ENCODE measurements around the gene DAGLA. TPM values are rescaled to one million over a fixed set of nuclear protein-coding genes. Genes with fewer than 3 reads are reported as not detected.
A peak's percentile ranks its signal among the peaks of the same experiment; 100 is the strongest.

Gene DAGLA
- total RNA-seq, 1 donor from 2014 or later = 21.0 TPM

GRCh38 chr11:61791737-61792309, 111.6 kb downstream of the DAGLA start:
- TF ChIP-seq CTCF (conservative IDR thresholded peaks at IDR 0.05) = no peak
- Mint-ChIP-seq H3K27me3 (ENCODE audit: low read depth) (peaks cover 3% of the 10 kb centered on the region), H3K36me3 (ENCODE audit: low read depth) (peaks cover 10% of the 10 kb centered on the region), H3K9me3 (no peaks in the 10 kb centered on the region), H3K4me1 (peaks cover 31% of the 10 kb centered on the region), H3K4me3 (peak overlapping the region; percentile 96), H3K27ac (ENCODE audit: unreplicated experiment) (peak overlapping the region; percentile 100)
- DNase-seq (ENCODE audit: low read depth, low spot score) = peak; percentile 70

- Mint-ChIP-seq H3K4me1 (peaks cover 38% of the 10 kb centered on the region), H3K9me3 (no peaks in the 10 kb centered on the region), H3K36me3 (ENCODE audit: low read depth) (peaks cover 14% of the 10 kb centered on the region), H3K4me3 (peak within 1 kb of the TSS; percentile 96), H3K27ac (ENCODE audit: unreplicated experiment) (peak within 1 kb of the TSS; percentile 100), H3K27me3 (ENCODE audit: low read depth) (peaks cover 3% of the 10 kb centered on the region)
- DNase-seq (ENCODE audit: low read depth, low spot score) = peak; percentile 86
- peak; percentile 24 for TF ChIP-seq CTCF (conservative IDR thresholded peaks at IDR 0.05)
Measured at GRCh38 chr11:61792310-61793082, 112.3 kb downstream of the DAGLA start, which contains the start of the genes FEN1 and TMEM258. Gene FEN1 (plus strand): TSS chr11:61792911. CDS start chr11:61795362, 2,451 bp downstream. Gene TMEM258 (minus strand): TSS chr11:61792599. CDS start chr11:61792558, 41 bp downstream.

- TF ChIP-seq CTCF (conservative IDR thresholded peaks at IDR 0.05) = no peak
- Mint-ChIP-seq H3K4me1 (peaks cover 41% of the 10 kb centered on the region), H3K4me3 (peak overlapping the region; percentile 96), H3K27me3 (ENCODE audit: low read depth) (peaks cover 3% of the 10 kb centered on the region), H3K9me3 (no peaks in the 10 kb centered on the region), H3K27ac (ENCODE audit: unreplicated experiment) (peak overlapping the region; percentile 100), H3K36me3 (ENCODE audit: low read depth) (peaks cover 14% of the 10 kb centered on the region)
- DNase-seq (ENCODE audit: low read depth, low spot score) = no peak
Measured at GRCh38 chr11:61793083-61793828, 113.1 kb downstream of the DAGLA start.

- DNase-seq (ENCODE audit: low read depth, low spot score) = no peak
- Mint-ChIP-seq H3K4me1 (peaks cover 44% of the 10 kb centered on the region), H3K9me3 (no peaks in the 10 kb centered on the region), H3K4me3 (peak overlapping the region; percentile 96), H3K36me3 (ENCODE audit: low read depth) (peaks cover 14% of the 10 kb centered on the region), H3K27ac (ENCODE audit: unreplicated experiment) (peak overlapping the region; percentile 100), H3K27me3 (ENCODE audit: low read depth) (peaks cover 3% of the 10 kb centered on the region)
- TF ChIP-seq CTCF (conservative IDR thresholded peaks at IDR 0.05) = no peak
Measured at GRCh38 chr11:61793829-61794204, 113.6 kb downstream of the DAGLA start.

GRCh38 chr11:61794579-61794978, 114.4 kb downstream of the DAGLA start:
- Mint-ChIP-seq H3K4me1 (peaks cover 47% of the 10 kb centered on the region), H3K36me3 (ENCODE audit: low read depth) (peaks cover 14% of the 10 kb centered on the region), H3K4me3 (peak overlapping the region; percentile 81), H3K27ac (ENCODE audit: unreplicated experiment) (no peak overlapping the region), H3K27me3 (ENCODE audit: low read depth) (peaks cover 3% of the 10 kb centered on the region), H3K9me3 (no peaks in the 10 kb centered on the region)
- TF ChIP-seq CTCF (conservative IDR thresholded peaks at IDR 0.05) = no peak
- DNase-seq (ENCODE audit: low read depth, low spot score) = no peak
